HG03442 (cell line): Measurements from ENCODE around the gene PGGHG.

Experiments used
- ATAC-seq: cut with Tn5 transposase; IDR thresholded peaks from one replicate; pipeline ENCODE4 v1.9.1; 2021; ENCODE audit warnings: mild to moderate bottlenecking, moderate library complexity; ENCODE audit not compliant: unreplicated experiment

The PGGHG gene

DNA sequence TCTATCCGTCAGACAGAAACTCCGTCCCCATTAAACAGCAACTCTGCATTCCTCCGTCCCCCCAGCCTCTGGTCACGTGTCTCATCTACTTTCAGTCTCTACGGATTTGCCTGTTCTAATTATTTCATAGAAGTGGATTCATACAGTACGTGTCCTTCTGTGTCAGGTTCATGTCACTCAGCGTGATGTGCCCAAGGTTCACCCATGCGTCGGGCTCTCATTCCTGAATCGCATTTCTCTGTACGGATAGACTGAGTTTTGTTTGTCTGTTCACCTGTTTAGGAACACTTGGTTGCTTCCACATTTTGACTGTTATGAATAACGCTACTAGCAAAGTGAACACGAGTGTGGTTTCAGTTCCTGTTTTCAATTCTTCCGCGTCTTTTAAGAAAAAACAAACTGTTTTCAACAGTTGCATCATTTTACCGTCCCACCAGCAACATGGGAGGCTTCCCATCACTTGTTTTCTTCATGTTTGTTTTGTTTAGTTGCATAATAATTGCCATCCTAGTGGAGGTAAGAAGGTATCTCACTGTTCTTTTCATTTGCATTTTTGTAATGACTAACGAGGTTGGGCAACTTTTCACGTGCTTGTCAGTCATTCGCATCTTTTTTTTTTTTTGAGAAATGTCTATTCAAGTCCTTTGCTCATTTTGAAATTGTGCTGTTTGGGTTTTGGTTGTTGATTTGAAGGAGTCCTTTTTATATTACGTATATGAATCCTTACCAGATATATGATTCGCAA lies 19.6 kb upstream of the PGGHG start:
- peak; percentile 67 for ATAC-seq

- ATAC-seq, result no peak
Observed at GRCh38 chr11:270451-271318, 18.2 kb upstream of the PGGHG start.

GRCh38 chr11:271319-271715 lies 17.6 kb upstream of the PGGHG start:
- no peak for ATAC-seq

- no peak for ATAC-seq
Observed at GRCh38 chr11:272195-272930, 16.6 kb upstream of the PGGHG start.

DNA sequence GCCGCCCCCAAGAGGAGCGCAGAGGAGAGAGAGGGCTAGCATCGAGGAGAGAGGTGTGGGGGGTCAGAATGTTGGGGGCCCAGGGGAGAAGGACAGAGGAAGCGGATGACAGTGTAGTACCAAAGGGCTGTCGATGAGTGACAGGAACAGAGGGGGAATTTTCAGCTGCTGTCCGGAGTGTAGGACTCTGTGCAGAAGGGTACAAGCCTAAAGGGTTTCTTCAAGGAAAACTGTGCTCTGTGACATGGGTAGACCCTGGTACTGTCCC lies 16.1 kb upstream of the PGGHG start:
- no peak for ATAC-seq

- ATAC-seq, result no peak
Observed at GRCh38 chr11:276219-276618, 12.7 kb upstream of the PGGHG start.

DNA sequence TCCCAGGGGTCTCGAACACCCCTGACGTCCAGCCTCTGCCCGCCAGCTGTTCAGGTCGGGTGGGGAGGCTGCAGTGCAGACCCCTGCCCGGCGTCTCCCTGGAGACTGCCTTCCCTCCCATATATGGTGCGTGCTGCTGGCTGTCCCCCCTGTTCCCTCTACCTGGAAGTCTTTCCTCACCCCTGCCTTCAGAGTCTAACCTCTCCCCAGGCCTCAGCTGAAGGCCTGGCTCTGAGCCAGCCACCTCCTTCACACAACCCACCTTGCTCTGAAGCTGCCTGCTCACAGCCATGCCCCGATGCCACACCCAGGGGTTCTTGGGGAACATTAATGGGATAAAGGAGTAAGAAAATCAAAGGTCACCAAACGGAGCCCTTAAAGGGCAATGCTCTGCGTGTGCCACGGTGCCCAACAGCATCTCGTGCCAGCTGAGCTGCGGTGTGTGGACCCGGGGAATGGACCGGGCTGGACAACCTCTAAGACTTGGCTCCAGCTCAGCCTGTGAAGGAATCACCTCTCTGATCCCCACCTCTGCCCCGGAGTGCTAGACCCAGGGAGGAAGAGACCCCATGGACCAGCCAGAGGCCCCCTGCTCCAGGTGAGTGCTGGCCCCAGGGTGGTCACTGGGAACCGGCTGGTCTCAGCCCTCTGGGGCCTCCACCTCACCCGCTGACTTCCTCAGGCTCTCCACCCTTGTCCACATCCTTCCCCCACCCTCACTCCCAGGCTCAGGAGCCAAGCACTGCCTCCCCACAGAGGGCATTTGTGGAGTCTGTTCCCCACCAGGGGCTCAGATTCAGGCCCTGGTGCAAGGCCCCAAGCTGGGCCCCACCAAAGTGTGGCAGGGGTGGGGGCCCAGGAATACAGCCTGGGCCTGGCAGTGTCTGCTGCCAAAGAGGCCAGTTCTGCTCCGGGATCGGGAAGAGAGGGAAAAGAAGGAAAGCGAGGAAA lies 10.7 kb upstream of the PGGHG start, which contains the start of gene NLRP6:
Gene NLRP6 (plus strand): TSS at position 407 of the 951 bp plus-strand sequence. CDS start 163 bp downstream, at position 570.
- ATAC-seq, result no peak

DNA sequence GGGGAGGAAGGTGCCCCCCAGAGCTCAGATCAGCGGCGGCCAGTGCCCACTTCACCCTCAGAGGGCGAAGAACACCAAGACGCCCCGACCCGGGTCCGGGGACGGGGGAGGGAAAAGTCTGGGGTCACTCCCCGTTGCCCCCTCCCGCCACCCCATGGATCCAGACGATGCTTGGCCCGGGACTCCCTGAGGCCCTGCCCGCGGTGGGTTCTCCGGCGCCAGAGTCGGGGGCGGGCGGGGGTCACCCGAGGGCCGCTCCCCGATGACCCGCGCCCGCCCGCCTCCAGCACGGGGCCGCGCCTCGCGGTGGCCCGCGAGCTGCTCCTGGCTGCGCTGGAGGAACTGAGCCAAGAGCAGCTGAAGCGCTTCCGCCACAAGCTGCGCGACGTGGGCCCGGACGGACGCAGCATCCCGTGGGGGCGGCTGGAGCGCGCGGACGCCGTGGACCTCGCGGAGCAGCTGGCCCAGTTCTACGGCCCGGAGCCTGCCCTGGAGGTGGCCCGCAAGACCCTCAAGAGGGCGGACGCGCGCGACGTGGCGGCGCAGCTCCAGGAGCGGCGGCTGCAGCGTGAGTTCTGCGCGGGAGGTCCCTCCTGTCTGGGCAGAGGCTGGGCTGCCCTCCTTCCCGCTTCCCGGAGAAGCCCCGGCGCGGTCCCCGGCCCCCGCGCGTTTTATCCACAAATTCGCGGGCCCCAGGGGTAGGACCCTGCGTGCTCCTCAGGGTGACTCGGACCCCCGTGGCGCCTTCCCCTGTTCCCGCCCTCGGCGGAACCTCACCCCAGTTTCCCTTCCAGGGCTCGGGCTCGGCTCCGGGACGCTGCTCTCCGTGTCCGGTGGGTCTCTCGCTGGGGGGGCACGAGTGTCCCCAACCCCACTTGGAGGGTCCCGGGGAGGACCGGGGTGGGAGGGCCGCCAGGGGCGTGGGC lies 9.6 kb upstream of the PGGHG start:
- ATAC-seq, result no peak

GRCh38 chr11:279966-280705 lies 8.8 kb upstream of the PGGHG start:
- no peak for ATAC-seq

DNA sequence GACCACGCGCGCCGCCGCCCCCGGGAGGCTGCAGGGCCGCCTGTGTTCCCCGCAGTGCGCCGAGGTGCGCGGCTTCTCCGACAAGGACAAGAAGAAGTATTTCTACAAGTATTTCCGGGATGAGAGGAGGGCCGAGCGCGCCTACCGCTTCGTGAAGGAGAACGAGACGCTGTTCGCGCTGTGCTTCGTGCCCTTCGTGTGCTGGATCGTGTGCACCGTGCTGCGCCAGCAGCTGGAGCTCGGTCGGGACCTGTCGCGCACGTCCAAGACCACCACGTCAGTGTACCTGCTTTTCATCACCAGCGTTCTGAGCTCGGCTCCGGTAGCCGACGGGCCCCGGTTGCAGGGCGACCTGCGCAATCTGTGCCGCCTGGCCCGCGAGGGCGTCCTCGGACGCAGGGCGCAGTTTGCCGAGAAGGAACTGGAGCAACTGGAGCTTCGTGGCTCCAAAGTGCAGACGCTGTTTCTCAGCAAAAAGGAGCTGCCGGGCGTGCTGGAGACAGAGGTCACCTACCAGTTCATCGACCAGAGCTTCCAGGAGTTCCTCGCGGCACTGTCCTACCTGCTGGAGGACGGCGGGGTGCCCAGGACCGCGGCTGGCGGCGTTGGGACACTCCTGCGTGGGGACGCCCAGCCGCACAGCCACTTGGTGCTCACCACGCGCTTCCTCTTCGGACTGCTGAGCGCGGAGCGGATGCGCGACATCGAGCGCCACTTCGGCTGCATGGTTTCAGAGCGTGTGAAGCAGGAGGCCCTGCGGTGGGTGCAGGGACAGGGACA lies 8.0 kb upstream of the PGGHG start:
- no peak for ATAC-seq

DNA sequence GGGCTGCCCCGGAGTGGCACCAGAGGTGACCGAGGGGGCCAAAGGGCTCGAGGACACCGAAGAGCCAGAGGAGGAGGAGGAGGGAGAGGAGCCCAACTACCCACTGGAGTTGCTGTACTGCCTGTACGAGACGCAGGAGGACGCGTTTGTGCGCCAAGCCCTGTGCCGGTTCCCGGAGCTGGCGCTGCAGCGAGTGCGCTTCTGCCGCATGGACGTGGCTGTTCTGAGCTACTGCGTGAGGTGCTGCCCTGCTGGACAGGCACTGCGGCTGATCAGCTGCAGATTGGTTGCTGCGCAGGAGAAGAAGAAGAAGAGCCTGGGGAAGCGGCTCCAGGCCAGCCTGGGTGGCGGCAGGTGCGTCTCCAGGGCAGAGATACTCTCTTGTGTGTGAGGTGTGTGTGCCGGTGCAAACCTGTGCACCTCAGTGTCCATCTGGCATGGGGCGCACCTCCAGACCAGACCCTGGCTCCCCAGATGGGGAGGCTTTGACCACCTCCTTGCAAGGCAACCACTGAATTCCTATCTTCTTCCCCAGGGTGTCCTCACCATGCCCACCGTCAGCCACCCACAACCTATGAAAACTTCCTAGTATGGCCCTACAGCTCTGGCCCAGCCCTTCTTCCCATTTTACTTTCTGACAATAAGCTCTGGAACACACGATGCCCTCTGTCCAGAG lies 7.3 kb upstream of the PGGHG start:
- no peak for ATAC-seq

GRCh38 chr11:282171-282570 lies 6.8 kb upstream of the PGGHG start:
- ATAC-seq, result no peak

DNA sequence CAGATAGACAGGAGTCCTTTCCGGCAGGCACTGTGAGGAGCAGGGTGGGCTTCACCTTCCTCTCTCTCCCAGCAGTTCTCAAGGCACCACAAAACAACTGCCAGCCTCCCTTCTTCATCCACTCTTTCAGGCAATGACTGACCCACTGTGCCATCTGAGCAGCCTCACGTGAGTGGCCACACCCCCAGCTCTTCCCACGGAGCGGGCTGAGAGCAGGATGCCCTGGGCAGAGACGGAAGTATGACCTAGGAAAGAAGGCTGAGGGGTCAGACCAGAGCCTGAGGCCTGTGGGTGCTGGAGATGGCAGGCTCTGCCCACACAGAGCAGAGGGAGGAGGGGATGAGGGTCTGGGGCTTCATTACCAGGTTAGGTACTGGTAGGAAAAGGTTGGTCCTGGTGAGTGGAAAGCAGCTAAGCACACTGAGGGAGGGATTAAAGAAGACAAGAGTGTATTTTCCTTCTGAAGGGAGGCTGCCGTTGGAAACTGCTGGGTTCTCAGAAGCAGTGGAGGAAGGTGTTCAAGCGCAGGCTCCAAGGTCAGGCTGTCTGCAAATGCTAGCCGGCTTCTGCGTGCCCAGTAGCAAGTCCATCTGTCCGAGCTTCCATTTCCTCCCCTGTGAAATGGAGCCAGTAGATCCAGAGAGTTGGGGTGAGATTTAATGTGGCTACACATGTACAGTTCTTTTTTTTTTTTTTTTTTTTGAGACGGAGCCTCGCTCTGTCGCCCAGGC lies 6.1 kb upstream of the PGGHG start:
- ATAC-seq, result no peak

- ATAC-seq, result no peak
Observed at GRCh38 chr11:283405-284104, 5.4 kb upstream of the PGGHG start.

- ATAC-seq, result no peak
Observed at GRCh38 chr11:284105-285020, 4.6 kb upstream of the PGGHG start.
